Ovary (tissue), 3 donors: ENCODE data around the gene CENPO.

ENCODE experiments used
- EP300 ChIP-seq: sonication (generic); formaldehyde crosslinking; IDR thresholded peaks from one replicate; pipeline ENCODE4 v1.6.1; 2017; ENCODE audit warnings: antibody characterized with exemption
- POLR2A ChIP-seq: fragments of 450-650 bp; IDR thresholded peaks from one replicate; pipeline ENCODE4 v1.6.1; 2017; ENCODE audit warnings: antibody characterized with exemption, mild to moderate bottlenecking, moderate library complexity
- TF ChIP-seq, protein P1 (sequence below), 3 donors: fragments of 450-650 bp in 2 of 3; fragments of 200-600 bp in 1 of 3; IDR thresholded peaks; one replicate each; pipeline versions ENCODE4 v1.5.1 to v1.8.0; 2016 to 2022; ENCODE audit warnings: antibody characterized with exemption in 3 of 3, mild to moderate bottlenecking in 1 of 3
- donor health status: DM: no; HTN: no; CAD: no.

DNA sequence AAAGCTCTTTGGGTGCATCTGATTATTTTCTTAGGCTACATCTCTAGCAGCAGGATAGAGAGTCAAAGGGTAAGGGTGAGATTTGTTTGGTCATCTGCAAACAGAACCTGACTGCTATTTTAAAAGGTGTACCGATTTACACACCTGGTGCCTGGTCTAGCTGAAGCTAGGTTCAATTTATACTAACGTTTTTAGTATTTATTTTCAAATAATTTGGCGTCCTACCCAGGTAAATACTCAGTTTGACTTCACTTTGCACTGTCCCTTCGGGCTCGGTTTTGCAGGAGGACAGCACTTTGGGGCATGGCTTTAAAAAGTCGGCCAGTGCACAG lies 717 bp upstream of the CENPO start:
- TF ChIP-seq EP300 = no peak
- TF ChIP-seq, protein P1, sequence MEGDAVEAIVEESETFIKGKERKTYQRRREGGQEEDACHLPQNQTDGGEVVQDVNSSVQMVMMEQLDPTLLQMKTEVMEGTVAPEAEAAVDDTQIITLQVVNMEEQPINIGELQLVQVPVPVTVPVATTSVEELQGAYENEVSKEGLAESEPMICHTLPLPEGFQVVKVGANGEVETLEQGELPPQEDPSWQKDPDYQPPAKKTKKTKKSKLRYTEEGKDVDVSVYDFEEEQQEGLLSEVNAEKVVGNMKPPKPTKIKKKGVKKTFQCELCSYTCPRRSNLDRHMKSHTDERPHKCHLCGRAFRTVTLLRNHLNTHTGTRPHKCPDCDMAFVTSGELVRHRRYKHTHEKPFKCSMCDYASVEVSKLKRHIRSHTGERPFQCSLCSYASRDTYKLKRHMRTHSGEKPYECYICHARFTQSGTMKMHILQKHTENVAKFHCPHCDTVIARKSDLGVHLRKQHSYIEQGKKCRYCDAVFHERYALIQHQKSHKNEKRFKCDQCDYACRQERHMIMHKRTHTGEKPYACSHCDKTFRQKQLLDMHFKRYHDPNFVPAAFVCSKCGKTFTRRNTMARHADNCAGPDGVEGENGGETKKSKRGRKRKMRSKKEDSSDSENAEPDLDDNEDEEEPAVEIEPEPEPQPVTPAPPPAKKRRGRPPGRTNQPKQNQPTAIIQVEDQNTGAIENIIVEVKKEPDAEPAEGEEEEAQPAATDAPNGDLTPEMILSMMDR (IDR thresholded peaks at IDR 0.05) = no peak
- no peak for TF ChIP-seq POLR2A
